GM19324 (cell line): ENCODE results near the gene NUMBL.

ENCODE experiments used
- ATAC-seq: cut with Tn5 transposase; IDR thresholded peaks from one replicate; pipeline ENCODE4 v1.9.1; 2021; ENCODE audit warnings: mild to moderate bottlenecking, moderate library complexity; ENCODE audit not compliant: unreplicated experiment, low FRiP score

The NUMBL gene

GRCh38 chr19:40716482-40717324, 26.3 kb upstream of the NUMBL start, which contains the start of the genes COQ8B and ITPKC:
TSS of gene COQ8B (minus strand) at chr19:40716886. CDS start at chr19:40714632, 2,254 bp downstream.
TSS of gene ITPKC (plus strand) at chr19:40717112. CDS start at chr19:40717136, 24 bp downstream.
- ATAC-seq = peak; percentile 83

- ATAC-seq = no peak
Observed at GRCh38 chr19:40716031-40716481, 25.6 kb upstream of the NUMBL start.

- ATAC-seq = peak; percentile 45
Observed at GRCh38 chr19:40714441-40715299, 24.2 kb upstream of the NUMBL start.

GRCh38 chr19:40713939-40714338, 23.5 kb upstream of the NUMBL start:
- no peak for ATAC-seq

GRCh38 chr19:40709817-40710216, 19.4 kb upstream of the NUMBL start:
- no peak for ATAC-seq

- no peak for ATAC-seq
Observed at GRCh38 chr19:40707615-40708014, 17.2 kb upstream of the NUMBL start.

- ATAC-seq = no peak
Observed at GRCh38 chr19:40705950-40706619, 15.6 kb upstream of the NUMBL start.

GRCh38 chr19:40705362-40705651, 14.9 kb upstream of the NUMBL start:
- no peak for ATAC-seq

- no peak for ATAC-seq
Observed at GRCh38 chr19:40704491-40705361, 14.3 kb upstream of the NUMBL start.

- no peak for ATAC-seq
Observed at GRCh38 chr19:40703029-40703755, 12.7 kb upstream of the NUMBL start.

GRCh38 chr19:40702337-40703012, 12.0 kb upstream of the NUMBL start:
- ATAC-seq = no peak

- no peak for ATAC-seq
Observed at GRCh38 chr19:40701758-40702157, 11.3 kb upstream of the NUMBL start.

GRCh38 chr19:40700083-40700482, 9.6 kb upstream of the NUMBL start:
- ATAC-seq = no peak

GRCh38 chr19:40697007-40697406, 6.6 kb upstream of the NUMBL start:
- ATAC-seq = no peak

GRCh38 chr19:40695881-40696280, 5.4 kb upstream of the NUMBL start:
- ATAC-seq = no peak

GRCh38 chr19:40693896-40694295, 3.4 kb upstream of the NUMBL start:
- ATAC-seq = no peak

GRCh38 chr19:40693150-40693788, 2.8 kb upstream of the NUMBL start:
- ATAC-seq = no peak

- no peak for ATAC-seq
Observed at GRCh38 chr19:40692212-40692551, 1.7 kb upstream of the NUMBL start.
